ENCODE results near the gene GRIA3. TPM values are rescaled to one million over a fixed set of nuclear protein-coding genes. Genes with fewer than 3 reads are reported as not detected.

GRIA3 gene
- total RNA-seq, 1 experiment from 2014 or later: not detected

DNA sequence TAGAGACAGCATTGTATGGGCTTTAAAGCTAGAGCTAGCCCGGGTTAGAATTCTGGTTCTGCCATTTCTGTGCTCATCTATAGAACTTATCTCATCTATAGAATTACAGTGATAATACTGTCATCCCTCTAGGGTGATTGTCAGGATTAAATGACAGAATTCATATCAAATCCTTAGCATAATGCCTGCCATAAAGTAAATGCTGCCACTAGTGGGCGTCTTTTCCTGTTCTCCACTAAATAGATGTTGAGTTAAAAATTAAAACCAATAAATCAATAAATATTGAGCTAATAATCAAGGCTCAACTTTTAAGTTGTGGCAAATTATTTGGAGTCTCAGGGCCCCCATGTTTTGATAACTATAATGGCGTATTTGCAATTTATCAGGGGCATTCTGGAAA, 19.7 kb downstream of the GRIA3 start:
- no peaks in the 10 kb centered on the region for H4K20me1 ChIP-seq (ENCODE audit: low read length)
- no TSS peak for BruUV-seq (replicated peaks)
- CTCF ChIA-PET: no interaction called here

DNA sequence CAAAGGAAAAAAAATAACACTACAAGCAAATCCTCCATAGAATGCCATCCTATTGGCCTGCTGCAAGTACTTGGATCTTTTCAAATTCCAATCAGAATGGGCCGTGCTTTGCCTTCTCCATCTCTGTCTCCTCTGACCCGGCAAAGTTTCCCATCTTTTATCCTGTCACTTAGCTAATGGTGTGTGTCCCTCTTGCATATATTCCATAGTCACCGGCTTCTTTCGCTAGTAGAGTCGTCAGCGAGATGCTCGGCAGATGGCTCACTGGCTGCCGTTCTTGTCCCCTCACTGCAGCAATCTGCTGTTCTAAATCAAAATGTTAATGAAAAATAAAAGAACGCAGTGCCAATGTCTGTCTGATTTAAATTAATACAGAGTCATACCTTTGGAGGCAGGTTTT, 22.1 kb downstream of the GRIA3 start:
- no peaks in the 10 kb centered on the region for H3K9me3 ChIP-seq (ENCODE audit: low read length)
- H3K4me1 ChIP-seq (ENCODE audit: insufficient read depth, low read length): no peaks in the 10 kb centered on the region
- ChIA-PET CTCF (no interaction called here), POLR2A (ENCODE audit: unreplicated experiment) (no interaction called here)
- TF ChIP-seq, protein P1, sequence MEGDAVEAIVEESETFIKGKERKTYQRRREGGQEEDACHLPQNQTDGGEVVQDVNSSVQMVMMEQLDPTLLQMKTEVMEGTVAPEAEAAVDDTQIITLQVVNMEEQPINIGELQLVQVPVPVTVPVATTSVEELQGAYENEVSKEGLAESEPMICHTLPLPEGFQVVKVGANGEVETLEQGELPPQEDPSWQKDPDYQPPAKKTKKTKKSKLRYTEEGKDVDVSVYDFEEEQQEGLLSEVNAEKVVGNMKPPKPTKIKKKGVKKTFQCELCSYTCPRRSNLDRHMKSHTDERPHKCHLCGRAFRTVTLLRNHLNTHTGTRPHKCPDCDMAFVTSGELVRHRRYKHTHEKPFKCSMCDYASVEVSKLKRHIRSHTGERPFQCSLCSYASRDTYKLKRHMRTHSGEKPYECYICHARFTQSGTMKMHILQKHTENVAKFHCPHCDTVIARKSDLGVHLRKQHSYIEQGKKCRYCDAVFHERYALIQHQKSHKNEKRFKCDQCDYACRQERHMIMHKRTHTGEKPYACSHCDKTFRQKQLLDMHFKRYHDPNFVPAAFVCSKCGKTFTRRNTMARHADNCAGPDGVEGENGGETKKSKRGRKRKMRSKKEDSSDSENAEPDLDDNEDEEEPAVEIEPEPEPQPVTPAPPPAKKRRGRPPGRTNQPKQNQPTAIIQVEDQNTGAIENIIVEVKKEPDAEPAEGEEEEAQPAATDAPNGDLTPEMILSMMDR (conservative IDR thresholded peaks at IDR 0.05; ENCODE audit: low read depth, low read length): no peak
- TF ChIP-seq EZH2phosphoT487 (IDR thresholded peaks at IDR 0.05; ENCODE audit: borderline replicate concordance, low read length): no peak
- no peak for TF ChIP-seq EZH2 (IDR thresholded peaks at IDR 0.05; ENCODE audit: low read length, unreplicated experiment)
- H2AFZ ChIP-seq (ENCODE audit: low read length): no peak overlapping the region
- no peak overlapping the region for H3K9ac ChIP-seq (ENCODE audit: low read length)
- ATAC-seq (no peak), DNase-seq (no peak)
- H3K9me2 ChIP-seq (replicated peaks; ENCODE audit: low read length): no peaks in the 10 kb centered on the region
- intact Hi-C loops (cut with micrococcal nuclease): no loop called here
- H3K36me3 ChIP-seq (ENCODE audit: low read depth, low read length): no peaks in the 10 kb centered on the region
- H3K4me2 ChIP-seq (ENCODE audit: low read length): no peak overlapping the region
- no peaks in the 10 kb centered on the region for H3K27me3 ChIP-seq (ENCODE audit: low read length)
- H3K4me3 ChIP-seq (ENCODE audit: low read length): no peak overlapping the region
- H3K27ac ChIP-seq (ENCODE audit: low read length): no peak overlapping the region
- H3F3A ChIP-seq (ENCODE audit: low read length, unreplicated experiment): no peaks in the 10 kb centered on the region
- BruUV-seq (replicated peaks): no TSS peak
- H4K20me1 ChIP-seq (ENCODE audit: low read length): no peaks in the 10 kb centered on the region
- no peaks in the 10 kb centered on the region for H3K79me2 ChIP-seq (ENCODE audit: low read length)

More for the DNA sequence above, 19.7 kb downstream of the GRIA3 start:
- TF ChIP-seq, protein P1 (conservative IDR thresholded peaks at IDR 0.05; ENCODE audit: low read depth, low read length): peak; percentile 33; the same call in 1 of the 2 replicates
- no peak for TF ChIP-seq EZH2phosphoT487 (IDR thresholded peaks at IDR 0.05; ENCODE audit: borderline replicate concordance, low read length)
- TF ChIP-seq EZH2 (IDR thresholded peaks at IDR 0.05; ENCODE audit: low read length, unreplicated experiment): no peak
- H3F3A ChIP-seq (ENCODE audit: low read length, unreplicated experiment): no peaks in the 10 kb centered on the region
- no peak overlapping the region for H3K27ac ChIP-seq (ENCODE audit: low read length)
- no peaks in the 10 kb centered on the region for H3K79me2 ChIP-seq (ENCODE audit: low read length)
- H3K27me3 ChIP-seq (ENCODE audit: low read length): no peaks in the 10 kb centered on the region
- intact Hi-C loops (cut with micrococcal nuclease): no loop called here
- no peaks in the 10 kb centered on the region for H3K36me3 ChIP-seq (ENCODE audit: low read depth, low read length)
- no peaks in the 10 kb centered on the region for H3K9me2 ChIP-seq (replicated peaks; ENCODE audit: low read length)
- no peaks in the 10 kb centered on the region for H3K4me1 ChIP-seq (ENCODE audit: insufficient read depth, low read length)
- no peak overlapping the region for H3K4me3 ChIP-seq (ENCODE audit: low read length)
- H3K4me2 ChIP-seq (ENCODE audit: low read length): no peak overlapping the region
- ATAC-seq: no peak
- DNase-seq: no peak
- no peaks in the 10 kb centered on the region for H3K9me3 ChIP-seq (ENCODE audit: low read length)
- POLR2A ChIA-PET (ENCODE audit: unreplicated experiment): no interaction called here
- no peak overlapping the region for H3K9ac ChIP-seq (ENCODE audit: low read length)
- H2AFZ ChIP-seq (ENCODE audit: low read length): no peak overlapping the region

- POLR2A ChIA-PET (ENCODE audit: unreplicated experiment): no interaction called here
- DNase-seq (no peak), ATAC-seq (no peak)
- no peaks in the 10 kb centered on the region for H3K9me3 ChIP-seq (ENCODE audit: low read length)
- H3K4me1 ChIP-seq (ENCODE audit: insufficient read depth, low read length): no peaks in the 10 kb centered on the region
- H3K9ac ChIP-seq (ENCODE audit: low read length): no peak overlapping the region
- no peaks in the 10 kb centered on the region for H4K20me1 ChIP-seq (ENCODE audit: low read length)
- H3K36me3 ChIP-seq (ENCODE audit: low read depth, low read length): no peaks in the 10 kb centered on the region
- BruUV-seq (replicated peaks): no TSS peak
- H3K4me3 ChIP-seq (ENCODE audit: low read length): no peak overlapping the region
- H3F3A ChIP-seq (ENCODE audit: low read length, unreplicated experiment): no peaks in the 10 kb centered on the region
- no peaks in the 10 kb centered on the region for H3K27me3 ChIP-seq (ENCODE audit: low read length)
- TF ChIP-seq, protein P1 (conservative IDR thresholded peaks at IDR 0.05; ENCODE audit: low read depth, low read length): no peak
- no peak for TF ChIP-seq EZH2phosphoT487 (IDR thresholded peaks at IDR 0.05; ENCODE audit: borderline replicate concordance, low read length)
- TF ChIP-seq EZH2 (IDR thresholded peaks at IDR 0.05; ENCODE audit: low read length, unreplicated experiment): no peak
- intact Hi-C loops (cut with micrococcal nuclease): no loop called here
- H3K79me2 ChIP-seq (ENCODE audit: low read length): no peaks in the 10 kb centered on the region
- H2AFZ ChIP-seq (ENCODE audit: low read length): no peak overlapping the region
- no peak overlapping the region for H3K4me2 ChIP-seq (ENCODE audit: low read length)
- CTCF ChIA-PET: no interaction called here
- H3K27ac ChIP-seq (ENCODE audit: low read length): no peak overlapping the region
- no peaks in the 10 kb centered on the region for H3K9me2 ChIP-seq (replicated peaks; ENCODE audit: low read length)
These were observed 26.2 kb downstream of the GRIA3 start for GRCh38 chrX:123210252-123210651.
